Dedifferentiated amniotic fluid mesenchymal stem cell (primary cell): ENCODE results near the gene ZNF48.

ENCODE experiments used
- DNase-seq: peaks from one replicate; pipeline ENCODE4 v3.0.0-alpha.2; 2016; ENCODE audit errors: extremely low spot score

ZNF48 gene

DNA sequence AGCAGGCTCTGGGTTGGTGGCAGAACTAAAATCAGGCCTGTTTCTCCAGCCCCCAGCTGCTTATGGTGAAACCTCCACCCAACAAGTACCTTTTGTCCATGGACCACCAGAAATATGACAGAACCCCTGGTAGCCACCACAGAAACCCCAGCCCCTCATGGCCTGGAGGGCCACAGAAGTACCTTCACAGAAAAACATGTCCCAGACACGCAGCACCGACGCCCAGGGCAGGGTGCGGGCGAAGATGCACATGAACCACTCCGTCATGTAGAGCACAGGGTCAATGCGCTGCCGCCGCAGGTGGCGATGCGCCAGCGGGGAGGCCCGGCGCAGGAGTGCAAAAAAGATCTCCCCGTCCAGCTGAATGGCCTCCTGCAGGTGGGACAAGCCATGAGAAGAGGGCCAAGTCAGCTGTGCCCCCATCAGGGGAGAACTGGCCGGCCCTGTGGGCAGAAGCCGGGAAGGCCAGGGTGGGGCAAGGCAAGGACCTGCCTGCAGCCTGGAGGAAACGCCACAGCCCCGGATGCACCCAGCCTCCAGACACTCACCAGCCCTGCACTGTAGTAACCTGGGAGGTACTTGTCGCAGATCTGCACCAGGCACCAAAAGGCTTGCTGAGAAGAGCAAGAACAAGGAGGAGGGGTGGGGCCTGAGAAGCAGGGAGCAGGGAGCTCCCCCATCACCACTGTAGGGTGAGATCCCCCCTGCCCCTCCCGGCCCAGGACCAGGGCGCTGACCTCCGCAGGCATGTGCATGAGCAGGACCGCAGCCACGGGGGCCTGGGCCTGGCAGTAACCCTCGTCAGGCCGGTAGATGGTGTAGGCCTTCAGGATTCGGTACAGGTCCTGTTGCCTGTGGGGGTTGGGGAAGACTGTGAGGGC lies 36.0 kb upstream of the ZNF48 start:
- no peak for DNase-seq

DNA sequence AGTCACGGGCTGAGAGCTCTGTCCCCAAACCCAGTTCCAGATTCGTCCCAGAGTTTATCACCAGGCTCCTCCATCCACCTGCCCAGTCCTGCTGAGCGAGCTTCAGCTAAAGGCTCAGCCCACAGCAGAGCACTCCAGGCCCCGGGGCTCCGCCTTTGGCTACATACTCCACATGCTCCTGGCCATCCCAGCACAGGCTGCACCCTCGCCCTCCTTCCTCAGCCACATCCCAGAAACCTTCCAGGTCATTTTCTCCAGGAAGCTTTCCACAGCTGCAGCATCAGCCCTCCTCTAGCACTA lies 35.4 kb upstream of the ZNF48 start:
- DNase-seq = no peak

DNA sequence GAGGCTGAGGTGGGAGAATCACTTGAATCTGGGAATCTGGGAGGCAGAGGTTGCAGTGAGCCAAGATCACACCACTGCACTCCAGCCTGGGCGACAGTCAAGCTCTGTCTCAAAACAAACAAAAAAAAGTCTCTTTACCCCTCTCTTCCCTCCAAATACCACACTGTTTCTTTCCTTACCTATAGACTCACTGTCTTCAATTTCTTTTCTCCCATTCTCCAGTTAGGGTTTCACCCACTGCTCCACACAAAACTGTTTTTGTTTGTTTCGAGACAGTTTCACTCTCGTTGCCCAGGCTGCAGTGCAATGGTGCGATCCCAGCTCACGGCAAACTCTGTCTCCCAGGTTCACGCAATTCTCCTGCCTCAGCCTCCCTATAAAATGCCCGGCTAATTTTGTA lies 34.0 kb upstream of the ZNF48 start:
- DNase-seq = no peak

DNA sequence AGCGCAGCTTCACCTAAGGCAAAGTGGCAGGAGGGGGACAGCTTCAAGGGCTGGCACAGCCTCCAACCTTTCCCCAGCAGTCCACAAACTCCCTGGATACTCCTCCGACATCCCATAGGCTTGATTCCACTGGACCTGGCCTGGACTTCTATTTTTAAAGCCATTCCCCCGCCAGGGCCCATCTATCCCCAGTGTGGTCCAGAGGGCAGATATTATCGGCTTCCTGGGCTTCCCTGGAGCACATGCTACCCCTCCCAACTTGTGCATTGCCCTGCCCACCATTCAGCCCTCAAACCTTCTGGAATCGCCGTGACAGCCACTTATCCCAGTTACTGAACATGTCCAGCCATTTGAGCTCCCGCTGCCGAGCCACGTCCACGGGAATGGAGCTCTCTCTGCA lies 30.0 kb upstream of the ZNF48 start:
- no peak for DNase-seq

DNA sequence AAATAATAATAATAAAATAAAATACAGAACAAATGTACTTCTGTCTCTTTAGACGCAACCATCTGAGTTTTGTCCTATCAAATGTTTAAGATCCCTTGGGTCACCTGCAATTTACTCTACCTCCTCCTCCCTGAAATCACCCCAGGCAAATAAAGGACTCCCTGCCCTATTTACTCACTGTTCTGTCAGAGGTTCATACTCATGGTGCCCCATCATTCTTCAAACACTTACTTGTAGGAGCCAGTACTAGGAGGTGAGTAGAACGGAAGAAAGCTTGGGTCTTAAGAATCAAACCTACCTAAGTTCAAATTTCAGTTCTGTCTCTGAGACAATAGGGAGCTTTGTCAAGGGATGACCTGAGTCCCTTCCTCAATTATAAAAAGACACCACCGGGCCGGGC lies 28.7 kb upstream of the ZNF48 start:
- no peak for DNase-seq

DNA sequence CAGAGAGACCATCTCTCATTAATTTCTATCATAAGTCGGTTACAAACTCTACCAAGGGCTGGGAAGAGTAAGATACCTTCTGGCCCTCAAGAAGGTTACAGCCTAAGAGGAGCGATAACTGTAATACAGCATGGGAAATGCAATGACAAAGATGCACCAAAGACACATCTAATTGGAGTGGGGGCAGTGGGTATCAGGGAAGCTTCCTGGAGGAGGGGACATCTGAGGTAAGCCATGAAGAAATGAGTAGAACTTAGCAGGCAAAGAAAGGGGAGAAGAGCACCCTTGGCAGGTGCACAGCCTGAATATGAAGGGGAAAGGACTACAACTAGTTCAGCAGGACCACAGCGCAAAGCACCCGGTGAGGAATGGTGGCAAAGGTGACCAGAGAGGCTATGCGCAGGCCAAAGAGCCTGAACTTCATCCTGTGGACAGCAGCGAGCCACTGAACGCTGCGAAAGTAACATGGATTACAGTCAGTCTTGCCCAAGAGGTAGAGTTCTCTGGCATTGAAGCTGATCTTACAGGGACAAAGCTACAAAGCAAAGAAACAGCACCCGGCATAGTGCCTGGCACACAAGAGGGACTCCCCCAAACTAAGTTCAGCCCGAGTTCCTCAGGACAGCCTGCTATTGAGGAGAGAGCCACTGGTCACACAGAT lies 27.7 kb upstream of the ZNF48 start:
- DNase-seq = no peak

DNA sequence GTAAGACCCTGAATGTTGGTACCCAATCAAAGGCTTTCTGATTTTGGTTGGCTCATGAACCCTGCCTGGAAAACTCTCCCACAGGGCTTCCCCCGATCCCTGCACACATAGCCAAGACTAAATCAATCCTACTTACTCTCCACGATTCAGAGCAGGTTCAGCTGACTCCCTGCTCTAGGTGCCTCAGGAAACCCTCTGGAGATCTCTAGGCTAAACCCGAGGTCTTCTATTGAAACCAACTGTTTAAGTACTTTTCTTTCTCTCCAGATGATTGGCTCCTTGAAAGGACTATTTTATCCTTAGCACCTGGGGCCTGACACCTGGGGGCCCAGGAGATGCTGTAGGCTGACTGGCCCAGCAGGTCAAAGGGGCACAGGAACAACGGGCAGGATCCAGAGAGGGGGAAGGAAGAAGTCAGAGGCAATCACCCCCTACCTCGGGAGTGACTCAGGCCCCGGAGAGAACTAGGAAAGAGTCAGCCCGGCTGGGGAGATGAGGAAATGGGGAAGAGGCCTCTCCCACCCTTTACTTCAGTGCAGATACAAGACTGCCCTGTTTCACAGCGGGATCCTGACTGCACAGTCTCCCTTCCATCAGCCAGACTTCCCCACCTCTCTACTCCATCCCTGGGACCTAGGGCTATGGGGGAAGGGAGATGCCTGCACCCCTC lies 27.0 kb upstream of the ZNF48 start:
- DNase-seq = peak; percentile 19

DNA sequence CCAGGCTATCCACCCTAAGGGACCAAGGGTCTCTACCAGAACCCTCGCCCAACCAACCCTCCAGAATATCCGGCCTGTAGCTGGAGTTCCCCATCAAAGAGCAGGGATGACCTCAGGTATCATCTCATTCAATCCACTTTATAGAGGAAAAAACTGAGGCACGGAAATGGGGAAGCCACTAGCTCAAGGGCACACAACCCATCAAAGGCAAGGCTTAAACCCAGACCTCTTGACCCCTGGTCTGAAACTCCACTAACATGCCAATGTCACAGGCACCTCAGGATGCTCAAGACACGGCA lies 26.5 kb upstream of the ZNF48 start:
- DNase-seq = no peak

DNA sequence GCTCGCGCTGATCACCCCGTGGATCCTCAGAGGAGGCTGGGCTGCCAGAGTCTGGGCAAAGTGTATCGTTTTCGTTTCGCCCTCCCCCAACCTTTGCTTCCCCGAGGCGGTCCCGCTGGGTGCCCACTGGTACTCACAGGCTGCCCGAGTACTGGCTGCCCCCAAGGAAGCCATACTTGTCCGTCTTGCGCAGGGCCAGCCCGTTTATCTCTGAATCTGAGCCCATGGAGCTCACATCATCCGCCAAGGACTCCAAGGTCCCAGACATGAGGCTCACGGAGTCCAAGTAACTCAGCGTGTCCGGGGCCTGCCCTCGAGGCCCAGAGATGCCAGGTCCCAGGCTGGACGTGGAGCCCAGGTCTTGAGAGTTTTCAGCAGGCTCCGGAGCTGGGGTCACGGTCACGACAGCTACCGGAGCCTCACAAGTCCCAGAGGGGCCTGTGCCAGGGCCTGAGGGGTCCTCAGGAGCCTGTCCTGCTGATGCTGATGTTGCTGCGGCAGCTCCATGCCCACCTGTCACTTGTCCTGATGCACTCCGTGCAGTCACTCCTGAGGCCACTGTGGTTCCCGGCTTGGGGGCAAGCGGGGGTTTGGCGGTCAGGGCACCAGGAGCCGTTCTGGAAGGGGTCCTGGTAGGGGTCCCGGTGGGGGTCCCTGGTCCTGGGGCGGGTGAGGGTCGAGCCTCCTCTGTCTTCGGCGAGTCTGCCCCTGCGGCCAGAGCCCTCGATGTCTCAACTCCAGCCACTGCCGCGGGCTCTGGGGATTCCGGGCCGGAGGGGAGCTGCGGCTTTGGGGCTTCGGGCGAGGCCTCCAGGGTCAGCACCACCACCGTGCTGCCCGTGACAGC lies 25.9 kb upstream of the ZNF48 start:
- no peak for DNase-seq

DNA sequence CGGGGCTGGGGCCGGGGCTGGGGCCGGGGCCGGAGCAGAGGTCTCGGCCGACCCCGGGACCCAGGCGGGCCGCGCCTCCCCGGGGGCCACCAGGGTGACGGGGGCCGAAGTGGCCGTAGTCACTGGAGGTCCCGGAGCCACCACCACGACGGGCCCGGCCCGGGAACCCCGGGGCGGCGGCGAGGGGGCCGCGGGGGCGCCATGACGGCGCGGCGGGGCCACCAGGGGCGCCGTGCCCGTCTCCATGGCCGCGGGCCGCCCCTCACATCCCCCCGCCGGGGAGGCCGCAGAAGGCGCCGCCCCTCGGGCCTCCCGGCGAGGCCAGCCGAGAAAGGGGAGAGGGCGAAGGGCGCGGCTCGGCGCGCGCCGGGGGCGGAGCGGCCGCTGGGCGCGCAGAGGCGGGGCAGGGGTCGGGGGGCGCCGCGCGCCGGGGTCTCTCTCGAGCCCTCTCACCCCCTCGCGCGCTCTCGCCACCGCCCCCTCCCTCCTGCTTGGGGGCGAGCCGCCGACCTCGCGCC lies 25.2 kb upstream of the ZNF48 start:
- no peak for DNase-seq

DNA sequence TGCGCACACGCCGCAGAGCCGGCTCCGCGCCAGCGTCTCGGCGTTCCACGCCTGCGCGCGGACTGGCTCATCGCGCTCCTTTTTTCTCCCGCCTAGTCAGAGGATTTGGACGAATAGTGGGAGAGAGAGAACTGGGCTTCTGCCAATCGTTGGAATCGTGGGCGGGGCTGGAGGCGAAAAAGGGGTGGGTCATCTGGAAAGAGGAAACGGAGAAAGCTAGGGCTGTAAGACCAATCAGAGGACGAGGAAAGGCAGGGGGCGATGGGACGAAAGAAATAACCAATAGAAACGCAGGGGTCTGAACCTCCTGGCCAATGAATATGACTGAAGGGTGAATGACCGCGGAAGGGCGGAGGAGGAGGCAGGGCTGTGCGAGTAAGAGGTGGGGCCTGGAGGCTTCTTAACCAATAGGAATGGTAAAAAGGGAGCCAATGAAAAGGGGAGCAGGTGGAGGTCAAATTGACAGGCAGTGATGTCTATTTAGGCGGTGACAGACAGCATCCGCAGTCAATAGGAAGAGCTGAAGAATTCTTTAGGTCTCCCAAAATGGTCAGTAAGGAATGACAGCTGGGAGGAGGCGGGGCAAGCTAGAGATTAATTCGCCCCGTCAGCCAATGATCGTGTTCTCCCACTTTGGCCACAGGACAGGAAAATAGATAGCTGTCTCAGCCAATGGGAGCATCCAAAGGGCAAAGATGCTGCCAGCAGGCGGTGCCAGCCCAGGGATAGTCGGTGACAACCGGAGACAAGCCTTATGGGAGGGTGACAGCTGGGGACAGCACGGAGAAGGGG lies 24.6 kb upstream of the ZNF48 start, which contains the start of gene TBC1D10B:
Gene TBC1D10B (minus strand): TSS at position 39 of the 792 bp plus-strand sequence. CDS start 311 bp downstream, outside the sequence.
- peak; percentile 100 for DNase-seq

DNA sequence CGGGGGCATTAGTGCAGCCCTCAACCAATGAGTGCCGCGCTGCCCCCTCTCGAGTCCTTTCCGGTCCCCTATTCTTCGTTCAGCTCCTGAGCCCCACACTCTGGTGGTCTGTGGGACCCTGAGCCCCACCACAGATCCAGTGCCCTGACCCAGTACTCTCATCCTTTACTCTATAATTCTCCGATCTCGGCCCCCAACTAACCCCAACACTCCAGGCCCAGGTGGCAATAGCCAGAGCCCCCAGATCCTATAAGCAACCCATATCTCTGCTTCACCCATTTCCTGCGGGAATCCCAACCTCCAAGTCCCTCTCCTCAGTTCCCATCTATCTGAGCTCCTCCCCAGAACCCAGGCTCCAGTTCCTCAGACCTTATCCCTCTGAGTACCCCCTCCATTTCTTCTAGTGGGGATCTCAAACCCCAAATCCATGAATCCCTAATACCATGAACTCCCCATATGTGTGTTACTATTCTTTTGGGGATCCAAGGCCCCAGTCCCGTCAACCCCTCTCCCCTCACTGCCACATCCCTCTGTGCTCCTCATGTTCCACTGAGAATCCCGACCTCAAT lies 23.9 kb upstream of the ZNF48 start:
- DNase-seq = no peak

DNA sequence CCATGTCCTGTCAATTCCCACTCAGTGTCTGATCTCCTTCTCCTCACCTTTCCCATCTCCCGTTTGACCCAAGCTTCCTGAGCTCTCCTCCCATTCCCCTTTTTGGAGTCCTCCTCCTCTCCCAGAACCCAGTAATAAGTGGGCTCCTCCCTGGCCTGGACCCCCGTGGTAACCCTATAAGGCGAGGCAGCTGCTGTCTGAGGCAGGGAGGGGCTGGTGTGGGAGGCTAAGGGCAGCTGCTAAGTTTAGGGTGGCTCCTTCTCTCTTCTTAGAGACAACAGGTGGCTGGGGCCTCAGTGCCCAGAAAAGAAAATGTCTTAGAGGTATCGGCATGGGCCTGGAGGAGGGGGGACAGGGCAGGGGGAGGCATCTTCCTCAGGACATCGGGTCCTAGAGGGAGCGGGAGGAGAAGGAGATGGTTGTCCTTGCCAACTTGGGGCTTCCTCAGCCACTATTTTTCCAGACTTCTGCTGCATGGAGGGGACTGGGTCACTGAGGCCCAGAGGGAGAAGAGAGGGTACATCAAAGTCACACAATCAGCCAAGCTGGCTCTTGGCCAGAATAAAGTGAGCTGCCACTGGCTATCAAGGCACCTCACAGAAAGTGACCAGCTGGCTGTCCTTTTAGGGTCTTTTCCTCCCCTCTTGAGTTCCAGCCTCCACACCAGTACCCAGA lies 23.0 kb upstream of the ZNF48 start:
- no peak for DNase-seq

DNA sequence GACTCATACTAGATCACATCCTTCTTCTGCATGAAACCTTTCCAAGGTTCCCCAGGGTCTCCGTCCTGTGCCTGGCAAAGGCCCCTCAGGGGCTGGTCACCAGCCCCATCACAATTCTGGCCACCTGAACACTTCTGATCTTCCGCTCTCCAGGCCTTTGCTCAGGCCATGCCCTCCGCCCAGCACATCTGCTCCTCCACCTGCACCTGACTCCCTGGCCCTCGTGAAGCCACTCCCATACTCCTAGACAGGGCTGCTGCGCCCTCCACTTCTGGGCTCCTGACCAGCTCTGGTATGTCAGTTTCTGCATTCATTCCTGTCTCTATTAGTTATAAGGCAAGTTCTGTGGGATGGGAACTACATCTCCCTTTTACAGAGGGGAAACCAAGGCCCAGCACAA lies 22.5 kb upstream of the ZNF48 start:
- no peak for DNase-seq

DNA sequence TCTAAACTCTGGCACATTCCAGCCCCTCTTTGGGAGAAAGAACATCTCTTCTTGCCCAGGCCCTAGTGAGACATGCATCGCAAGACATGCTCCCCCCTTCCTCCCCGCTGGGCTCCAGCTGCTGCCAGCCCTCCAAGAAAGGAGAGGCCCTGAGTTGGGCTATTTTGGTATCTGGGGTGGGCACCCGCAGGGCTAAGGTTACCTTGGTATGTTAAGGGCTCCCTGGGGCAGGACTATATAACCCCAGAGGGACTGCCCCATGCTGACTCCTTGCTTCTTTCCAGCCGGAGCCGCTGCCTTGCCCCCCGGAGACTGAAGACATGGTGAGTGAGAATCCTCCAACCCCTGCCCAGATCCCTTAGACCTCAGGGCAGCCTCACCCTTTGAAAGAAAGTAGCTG lies 20.7 kb upstream of the ZNF48 start, which contains the start of gene MYL11:
Gene MYL11 (plus strand): TSS at position 265 of the 400 bp plus-strand sequence. CDS start 56 bp downstream, at position 321.
- no peak for DNase-seq

DNA sequence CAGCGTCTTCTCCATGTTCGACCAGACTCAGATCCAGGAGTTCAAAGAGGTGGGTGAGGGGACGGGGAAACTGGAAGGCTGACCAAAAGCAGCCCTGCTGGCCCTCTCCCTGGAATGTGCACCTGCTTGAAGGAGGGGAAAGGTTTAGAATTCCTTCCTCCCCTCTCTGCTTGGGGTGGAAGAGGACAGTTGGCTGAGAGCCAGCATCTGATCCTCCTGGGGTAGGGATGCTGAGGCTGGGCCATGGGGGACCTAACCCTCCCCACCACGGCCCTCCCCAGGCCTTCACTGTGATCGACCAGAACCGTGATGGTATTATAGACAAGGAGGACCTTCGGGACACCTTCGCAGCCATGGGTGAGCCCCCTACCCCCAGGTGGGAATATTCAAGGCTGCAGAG lies 19.4 kb upstream of the ZNF48 start:
- DNase-seq = no peak

DNA sequence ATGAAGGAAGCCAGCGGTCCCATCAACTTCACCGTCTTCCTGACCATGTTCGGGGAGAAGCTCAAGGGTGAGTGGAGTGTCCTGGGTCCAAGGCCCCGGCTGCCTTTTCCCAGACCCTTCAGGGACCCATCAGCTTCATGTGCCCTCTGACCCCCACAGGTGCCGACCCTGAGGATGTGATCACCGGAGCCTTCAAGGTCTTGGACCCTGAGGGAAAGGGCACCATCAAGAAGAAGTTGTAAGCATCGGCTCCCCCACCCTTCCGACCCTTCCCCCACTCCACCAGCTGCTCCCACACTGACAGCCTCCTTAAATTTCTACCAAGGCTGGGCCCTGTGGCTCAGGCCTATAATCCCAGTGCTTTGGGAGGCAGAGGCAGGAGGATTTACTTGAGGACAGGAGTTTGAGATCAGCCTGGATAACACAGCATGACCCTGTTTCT lies 18.7 kb upstream of the ZNF48 start:
- DNase-seq = no peak

DNA sequence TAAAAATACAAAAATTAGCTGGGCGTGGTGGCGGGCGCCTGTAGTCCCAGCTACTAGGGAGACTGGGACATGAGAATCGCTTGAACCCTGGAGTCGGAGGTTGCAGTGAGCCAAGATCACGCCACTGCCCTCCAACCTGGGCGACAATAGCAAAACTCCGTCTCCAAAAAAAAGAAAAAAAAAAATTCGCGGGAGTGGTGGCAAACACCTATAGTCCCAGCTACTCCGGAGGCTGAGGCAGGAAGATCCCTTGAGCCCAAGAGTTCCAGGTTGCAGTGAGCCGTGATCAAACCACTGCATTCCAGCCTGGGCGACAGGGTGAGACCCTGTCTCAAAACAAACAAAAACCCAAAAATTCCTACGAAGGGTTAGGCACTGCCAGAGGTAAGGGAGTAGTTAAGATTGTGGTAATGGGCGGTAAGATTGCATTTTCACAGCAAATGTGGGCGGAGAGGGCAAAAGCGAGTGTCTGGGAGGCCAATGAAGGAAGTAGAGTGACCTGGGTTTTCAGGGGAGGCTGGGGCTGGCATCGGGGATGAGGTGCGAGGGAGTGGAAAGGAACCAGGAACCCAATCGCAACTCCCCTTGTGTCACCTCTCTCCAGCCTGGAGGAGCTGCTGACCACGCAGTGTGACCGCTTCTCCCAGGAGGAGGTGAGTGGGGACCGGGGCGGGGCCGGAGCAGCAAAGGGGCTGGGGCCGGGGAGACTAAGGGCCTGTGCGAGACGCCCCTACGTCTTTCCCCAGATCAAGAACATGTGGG lies 18.0 kb upstream of the ZNF48 start:
- no peak for DNase-seq

DNA sequence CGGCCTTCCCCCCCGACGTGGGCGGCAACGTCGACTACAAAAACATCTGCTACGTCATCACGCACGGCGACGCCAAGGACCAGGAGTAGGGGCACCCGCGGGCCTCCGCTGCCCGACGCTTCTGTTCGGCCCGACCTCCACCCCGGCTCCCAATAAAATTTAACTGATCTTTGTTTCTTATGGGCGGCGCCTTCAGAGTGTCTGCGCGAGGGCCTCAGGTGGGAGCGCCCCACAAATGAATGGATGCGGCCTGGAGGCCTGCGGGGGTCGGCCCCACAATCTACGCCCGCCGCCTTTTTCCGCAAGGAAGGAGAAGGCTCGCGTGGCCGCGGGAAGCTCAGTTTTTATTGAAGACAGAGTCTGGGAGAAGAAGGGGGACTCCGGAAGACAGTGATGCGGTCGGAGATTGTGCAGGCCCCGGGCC lies 17.4 kb upstream of the ZNF48 start:
- DNase-seq = peak; percentile 63
